HG02840 (cell line): ENCODE results near the gene VGLL4.
"Not testable (repeated sequence)": the region's sequence is repeated elsewhere in the genome, so short reads cannot be mapped to it uniquely, and the experiment has no call there.

Experiments used
- ATAC-seq: cut with Tn5 transposase; IDR thresholded peaks from one replicate; pipeline ENCODE4 v1.9.1; 2021; ENCODE audit warnings: mild to moderate bottlenecking, moderate library complexity, moderate number of reproducible peaks; ENCODE audit not compliant: unreplicated experiment, low FRiP score

Gene VGLL4

DNA sequence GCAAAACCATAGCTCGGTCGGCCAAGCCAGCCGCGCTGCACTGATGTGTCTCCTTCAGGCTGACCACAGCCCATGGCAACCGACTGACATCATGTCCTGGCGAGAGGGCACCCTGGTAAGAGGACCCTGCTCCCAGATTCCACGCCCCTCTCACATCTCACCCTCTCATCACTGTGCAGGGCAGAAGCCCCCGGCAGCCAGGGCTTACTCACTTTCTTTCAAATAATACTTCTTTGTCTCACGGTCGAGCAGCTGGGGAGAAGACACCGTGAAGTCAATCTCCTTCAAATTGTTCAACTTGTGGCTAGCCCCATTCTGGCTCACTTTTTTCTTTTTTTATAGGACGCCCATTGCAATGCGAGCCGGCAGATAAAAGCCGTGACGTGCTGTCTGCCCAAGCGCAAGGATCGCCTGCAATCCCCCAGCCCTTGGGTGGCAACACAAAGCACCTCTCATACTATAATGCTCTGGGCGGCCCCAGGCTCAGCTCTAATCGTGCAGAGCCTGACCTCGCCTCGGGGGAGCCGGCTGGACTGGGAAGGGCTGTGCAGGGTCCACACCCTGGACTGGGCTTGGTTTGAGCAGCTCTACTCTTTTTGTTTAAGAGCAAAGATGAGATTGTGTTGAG is 33.6 kb downstream of the VGLL4 start:
- no peak for ATAC-seq

GRCh38 chr3:11609481-11609880 is 34.2 kb downstream of the VGLL4 start:
- ATAC-seq, result no peak

DNA sequence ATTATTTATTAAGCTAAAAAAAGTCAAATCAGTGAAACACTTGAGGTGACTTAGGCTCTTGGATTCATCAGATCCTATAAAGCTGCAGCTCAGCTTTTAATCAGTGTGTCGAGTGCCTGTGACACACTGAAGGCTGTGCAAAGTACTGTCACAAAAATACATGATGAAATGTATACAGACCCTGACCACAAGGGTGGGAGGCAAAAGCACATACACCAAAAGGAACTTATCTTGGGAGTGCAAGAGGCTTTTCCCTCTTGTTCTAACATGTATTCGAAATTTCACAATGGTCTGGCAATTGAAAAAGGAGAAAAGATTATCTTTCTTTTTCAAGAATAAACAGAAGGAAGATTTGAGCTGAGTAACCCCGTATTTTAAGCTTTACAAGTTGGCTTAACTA is 35.9 kb downstream of the VGLL4 start:
- no peak for ATAC-seq

DNA sequence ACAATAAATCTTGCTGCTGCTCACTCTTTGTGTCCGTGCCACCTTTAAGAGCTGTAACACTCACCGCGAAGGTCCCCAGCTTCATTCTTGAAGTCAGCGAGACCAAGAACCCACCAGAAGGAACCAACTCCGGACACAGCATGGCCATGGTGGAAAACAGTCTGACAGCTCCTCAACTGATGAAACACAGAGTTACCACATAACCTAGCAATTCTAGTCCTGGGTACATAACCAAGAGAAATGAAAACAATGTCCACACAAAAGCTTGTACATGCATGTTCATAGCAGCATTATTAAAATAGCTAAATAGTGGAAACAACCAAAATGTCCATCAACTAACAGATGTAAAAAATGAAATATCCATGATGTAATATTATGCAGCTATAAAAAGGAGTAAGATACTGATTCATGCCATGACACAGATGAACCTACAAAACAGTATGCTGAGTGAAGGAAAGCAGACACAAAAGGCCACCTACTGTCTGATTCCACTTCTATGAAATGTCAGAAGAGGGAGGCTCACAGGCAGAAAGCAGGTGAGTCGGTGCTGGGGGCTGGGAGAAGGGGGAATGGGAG is 36.8 kb downstream of the VGLL4 start:
- no peak for ATAC-seq

GRCh38 chr3:11606090-11606784 is 37.5 kb downstream of the VGLL4 start:
- ATAC-seq, result no peak

DNA sequence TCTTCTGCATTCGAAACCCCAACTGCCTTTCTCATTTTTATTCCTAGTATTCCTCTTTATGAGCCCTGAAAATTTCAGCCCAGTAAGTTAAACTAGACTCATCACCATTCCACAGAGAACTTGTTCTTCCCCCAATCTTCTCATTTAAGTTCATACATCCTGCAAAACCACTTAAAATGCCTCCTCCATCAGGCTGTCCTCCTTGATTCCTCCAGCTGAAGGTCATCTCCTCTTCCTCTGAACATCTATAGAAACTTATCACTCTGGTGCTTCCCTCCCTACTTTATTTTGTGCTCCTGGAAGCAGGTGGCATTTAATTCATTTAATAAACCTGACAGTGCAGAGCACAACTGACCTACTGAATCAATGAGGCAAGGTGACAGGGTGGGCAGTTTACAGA is 38.3 kb downstream of the VGLL4 start:
- no peak for ATAC-seq

- no peak for ATAC-seq
Observed at GRCh38 chr3:11604139-11604892, 39.4 kb downstream of the VGLL4 start.

DNA sequence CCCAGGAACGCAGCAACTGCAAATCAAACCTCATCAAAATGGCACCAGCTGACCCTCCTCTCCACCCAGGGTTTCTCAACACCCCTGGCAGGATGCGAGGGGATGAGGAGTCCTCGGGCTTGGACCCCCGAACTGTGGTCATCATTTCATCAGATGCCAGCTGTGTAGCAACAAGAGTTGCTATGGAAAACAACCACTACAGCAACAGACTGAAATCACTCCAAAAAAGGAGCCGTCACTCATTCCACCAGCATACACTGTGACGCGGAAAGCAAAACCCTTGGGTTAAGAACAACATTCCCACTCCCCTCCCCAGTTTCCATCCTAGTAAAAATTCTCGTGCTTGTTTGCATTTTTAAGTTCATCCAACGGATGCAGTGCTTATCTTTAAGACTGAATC is 40.1 kb downstream of the VGLL4 start:
- no peak for ATAC-seq

GRCh38 chr3:11602886-11603527 is 40.7 kb downstream of the VGLL4 start:
- no peak for ATAC-seq

DNA sequence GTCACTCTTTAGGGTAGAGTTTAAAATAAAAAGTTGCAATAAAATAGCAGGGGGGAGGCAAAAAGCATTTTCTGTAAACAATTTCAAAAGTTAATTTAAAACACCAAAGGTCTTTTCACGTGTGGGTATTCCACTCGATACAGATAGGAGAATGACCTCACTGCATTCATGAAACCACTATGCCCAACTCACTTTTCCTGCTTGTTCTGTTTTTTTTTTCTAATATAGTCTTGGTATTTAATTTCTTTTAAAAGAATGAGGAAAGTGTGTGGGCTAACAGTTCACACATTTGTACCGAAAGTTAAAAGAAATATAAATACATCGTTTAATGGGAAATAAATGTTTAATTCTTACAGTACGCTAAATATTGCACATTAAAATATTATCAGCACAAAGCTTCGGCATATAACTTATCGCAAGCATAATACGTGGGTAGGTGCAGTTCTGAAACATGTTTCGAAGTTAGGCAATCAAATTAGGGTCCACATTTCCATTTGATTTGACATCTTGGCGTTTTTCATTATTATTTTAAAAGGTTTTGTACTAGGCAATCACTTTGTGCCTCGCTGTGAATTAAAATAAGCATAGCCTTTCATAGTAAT is 41.4 kb downstream of the VGLL4 start:
- no peak for ATAC-seq

DNA sequence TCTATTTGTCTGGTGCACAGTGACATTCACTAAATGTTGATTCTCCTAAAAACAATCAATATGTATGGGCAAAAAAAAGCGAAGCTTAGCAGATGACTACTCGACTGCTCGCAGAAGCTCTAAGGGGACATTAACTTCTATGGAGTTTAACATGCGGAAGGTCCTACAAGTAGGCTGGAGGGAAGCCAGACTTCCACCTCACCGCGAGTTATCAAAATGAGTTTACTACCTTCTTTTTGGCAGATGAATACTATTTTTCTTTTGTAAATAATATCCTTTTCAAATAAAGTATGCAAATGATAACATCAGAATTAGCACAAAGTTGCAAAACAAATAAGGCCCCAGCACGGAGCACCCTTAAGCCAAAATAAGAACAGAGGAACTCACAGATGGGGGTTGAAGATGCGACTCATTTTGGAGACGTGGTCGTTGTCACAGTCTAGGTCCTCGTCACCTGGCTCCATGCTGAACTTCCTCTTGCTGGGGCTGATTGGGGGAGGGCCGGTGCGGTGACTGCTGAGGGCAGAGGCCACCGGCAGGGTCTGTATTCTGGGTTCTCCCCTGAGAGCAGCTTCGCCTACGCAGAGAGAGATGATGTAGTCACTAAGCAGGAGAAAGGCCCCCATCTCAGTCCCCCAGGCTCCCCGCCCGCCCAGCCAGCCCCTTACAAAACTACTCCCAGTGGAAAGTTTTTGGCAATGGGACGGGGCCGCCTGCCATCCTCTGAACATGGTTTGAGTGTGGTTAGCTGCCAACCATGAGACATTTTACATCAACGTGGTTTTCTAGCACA is 42.1 kb downstream of the VGLL4 start:
- peak; percentile 89 for ATAC-seq

- no peak for ATAC-seq
Observed at GRCh38 chr3:11600501-11601282, 43.0 kb downstream of the VGLL4 start.

- no peak for ATAC-seq
Observed at GRCh38 chr3:11596387-11596786, 47.3 kb downstream of the VGLL4 start.

GRCh38 chr3:11595024-11595423 is 48.7 kb downstream of the VGLL4 start:
- not testable (repeated sequence) for ATAC-seq

- ATAC-seq, result no peak
Observed at GRCh38 chr3:11593318-11594034, 50.2 kb downstream of the VGLL4 start.

GRCh38 chr3:11592445-11593298 is 51.0 kb downstream of the VGLL4 start:
- ATAC-seq, result no peak
